SHP77 (cell line): ENCODE results near the gene ZNF615.
"Not testable (repeated sequence)": the region's sequence is repeated elsewhere in the genome, so short reads cannot be mapped to it uniquely, and the experiment has no call there.

ENCODE experiments used
- DNase-seq, 2 experiments: peaks; one replicate each; lab custom pipeline; 2025; lab: John Stamatoyannopoulos, UW

ZNF615 gene

GRCh38 chr19:51980116-51980736, 27.8 kb downstream of the ZNF615 start:
- DNase-seq, result no peak

DNA sequence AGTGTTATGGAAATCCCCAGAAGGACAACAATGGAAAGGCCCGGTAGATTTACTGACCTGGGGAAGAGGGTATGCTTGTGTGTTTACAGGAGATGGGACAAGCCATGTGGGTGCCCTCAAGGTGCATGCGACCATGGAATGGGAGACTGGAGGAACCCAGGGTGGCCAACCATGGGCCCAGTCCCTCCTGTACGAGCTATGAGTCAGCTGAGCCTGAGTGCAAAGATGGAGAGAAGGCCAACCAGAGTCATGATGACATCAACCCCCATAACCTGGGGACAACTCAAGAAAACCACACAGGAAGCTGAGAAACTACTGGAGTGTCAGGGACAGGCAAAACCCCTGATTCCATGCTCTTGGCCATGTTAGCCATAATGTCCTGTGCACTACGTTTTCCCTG, 29.1 kb downstream of the ZNF615 start:
- DNase-seq, result no peak

- DNase-seq, result no peak
These were observed 30.7 kb downstream of the ZNF615 start for GRCh38 chr19:51977346-51977745.

DNA sequence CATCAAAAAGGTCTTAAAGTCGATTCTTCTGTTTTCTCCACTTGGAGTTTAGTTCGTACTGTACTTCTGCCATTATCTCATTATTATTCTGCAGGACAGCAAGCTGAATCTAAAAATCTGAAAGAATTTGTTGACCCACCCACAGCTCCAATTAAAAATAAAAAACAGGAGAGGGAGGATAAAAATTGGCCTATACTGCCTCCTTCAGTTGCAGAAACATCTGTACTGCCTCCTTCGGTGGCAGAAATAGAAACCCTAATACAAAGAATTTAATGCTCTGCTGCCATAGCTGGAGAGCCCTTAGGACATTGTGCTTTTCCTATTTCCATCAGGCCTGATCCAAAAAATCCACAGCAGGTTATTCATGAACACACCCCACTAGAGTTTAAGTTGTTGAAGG, 31.2 kb downstream of the ZNF615 start:
- no peak for DNase-seq

- not testable (repeated sequence) for DNase-seq
These were observed 32.2 kb downstream of the ZNF615 start for GRCh38 chr19:51975787-51976186.

GRCh38 chr19:51971624-51972023, 36.4 kb downstream of the ZNF615 start:
- no peak for DNase-seq

GRCh38 chr19:51970718-51971117, 37.3 kb downstream of the ZNF615 start:
- DNase-seq, result no peak

- no peak for DNase-seq
These were observed 42.4 kb downstream of the ZNF615 start for GRCh38 chr19:51965583-51965982.

DNA sequence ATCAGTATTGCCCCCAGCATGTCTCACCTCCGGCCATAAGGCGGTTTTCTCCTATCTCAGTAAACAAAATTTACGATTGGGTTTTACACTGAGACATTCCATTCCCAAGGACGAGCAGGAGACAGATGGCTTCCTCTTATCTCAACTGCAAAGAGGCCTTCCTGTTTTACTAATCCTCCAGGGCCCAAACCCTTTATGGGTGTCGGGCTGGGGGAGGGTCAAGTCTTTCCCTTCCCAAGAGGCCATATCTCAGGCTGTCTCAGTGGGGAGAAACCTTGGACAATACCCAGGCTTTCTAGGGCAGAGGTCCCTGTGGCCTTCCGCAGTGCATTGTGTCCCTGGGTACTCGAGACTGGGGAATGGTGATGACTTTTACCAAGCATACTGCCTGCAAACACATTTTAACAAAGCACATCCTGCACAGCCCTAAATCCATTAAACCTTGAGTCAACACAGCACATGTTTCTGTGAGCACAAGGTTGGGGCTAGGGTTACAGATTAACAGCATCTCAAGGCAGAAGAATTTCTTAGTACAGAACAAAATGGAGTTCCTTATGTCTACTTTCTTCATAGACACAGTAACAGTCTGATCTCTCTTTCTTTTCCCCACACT, 47.3 kb downstream of the ZNF615 start:
- DNase-seq, result not testable (repeated sequence)

DNA sequence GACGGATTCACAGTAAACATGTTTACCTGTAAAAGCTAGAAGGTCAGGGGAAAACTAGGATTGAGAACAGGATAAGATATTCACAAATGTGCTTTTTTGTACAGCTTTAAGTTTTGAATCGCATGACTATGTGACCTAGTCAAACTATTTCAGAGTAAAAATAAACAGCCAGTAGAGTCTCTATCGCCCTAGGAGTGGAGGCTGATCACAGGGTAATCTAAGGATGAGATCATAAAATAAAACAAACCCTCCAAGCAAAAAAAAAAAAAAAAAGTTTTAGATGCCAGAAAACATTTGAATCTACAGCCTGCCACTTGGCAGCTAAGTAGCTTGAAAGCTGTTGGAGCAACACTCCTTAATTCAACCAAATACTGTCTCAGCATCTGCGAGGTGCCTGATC, 48.2 kb downstream of the ZNF615 start:
- DNase-seq, result no peak

- not testable (repeated sequence) for DNase-seq
These were observed 50.2 kb downstream of the ZNF615 start for GRCh38 chr19:51957846-51958245.

GRCh38 chr19:51948975-51949374, 59.0 kb downstream of the ZNF615 start:
- DNase-seq, result no peak

- DNase-seq, result no peak
These were observed 61.4 kb downstream of the ZNF615 start for GRCh38 chr19:51946602-51947001.

GRCh38 chr19:51944798-51945552, 63.0 kb downstream of the ZNF615 start:
- DNase-seq, result no peak
